K562 (cell line): ENCODE measurements around the gene ATP5F1D. TPM values are rescaled to one million over a fixed set of nuclear protein-coding genes. Genes with fewer than 3 reads are reported as not detected.

Experiments used
- ATAC-seq: fragments of 200-7000 bp; cut with Tn5 transposase; 3 replicates; pipeline ENCODE4 v1.9.1; 2020; ENCODE audit warnings: moderate library complexity
- BruUV-seq: library from RNA; stranded (reverse); fragments of 400-500 nt; replicated peaks from 2 replicates; lab custom pipeline; 2021; lab: Mats Ljungman, UMichigan
- CTCF ChIA-PET: fragments of 300-600 bp; formaldehyde crosslinking; extraction: SDS; loops from one replicate; lab custom pipeline; 2021; ENCODE audit warnings: low intra/inter-chr PET ratio; lab: Yijun Ruan, JAX
- POLR2A ChIA-PET: fragments of 300-600, 350-650 bp; sonication (Branson Sonifier 250); formaldehyde crosslinking; extraction: SDS; loops from one replicate; lab custom pipeline; 2021; ENCODE audit warnings: antibody characterized with exemption, inconsistent platforms; lab: Yijun Ruan, JAX
- DNase-seq, 4 experiments: peaks; one replicate each; pipeline versions ENCODE4 v3.0.0 to v3.0.0-alpha.2; 2011 to 2018; ENCODE audit warnings: low spot score in 3 of 4, mixed read lengths in 3 of 4; ENCODE audit errors: extremely low read depth in 1 of 4
- FAIRE-seq: peaks from 2 replicates; lab custom pipeline; 2011; peaks lifted over from hg19 to GRCh38; lab: Jason Lieb, UNC
- H2AFZ ChIP-seq: 2 replicates; pipeline ENCODE4 v1.6.0; 2011; ENCODE audit warnings: low read depth, low read length, control low read depth, inconsistent platforms
- H3K27ac ChIP-seq: fragments of 200-600 bp; 3 replicates; pipeline ENCODE4 v1.8.0; 2011; ENCODE audit warnings: low read depth, mild to moderate bottlenecking, control low read depth, inconsistent platforms, low read length, moderate library complexity, mixed read lengths; ENCODE audit errors: extremely low read depth
- H3K27me3 ChIP-seq, 2 experiments: fragments of 300-600 bp in 1 of 2; 2 replicates in 1 of 2; 3 replicates in 1 of 2; pipeline versions ENCODE4 v1.6.0 to v1.8.0; 2011; ENCODE audit warnings: inconsistent platforms in 2 of 2, low read length in 2 of 2, mild to moderate bottlenecking in 1 of 2, mixed read lengths in 1 of 2, moderate library complexity in 1 of 2; ENCODE audit not compliant: control insufficient read depth in 2 of 2, insufficient read depth in 2 of 2
- H3K36me3 ChIP-seq: fragments of 300-600 bp; 3 replicates; pipeline ENCODE4 v1.8.0; 2011; ENCODE audit warnings: mild to moderate bottlenecking, low read length, inconsistent platforms; ENCODE audit not compliant: control insufficient read depth, insufficient read depth
- H3K4me1 ChIP-seq, 2 experiments: fragments of 200-600 bp in 1 of 2; replicated peaks in 1 of 2; 2 replicates in 1 of 2; 3 replicates in 1 of 2; pipeline versions ENCODE4 v1.5.1 to v1.8.0; 2011; ENCODE audit warnings: inconsistent platforms in 2 of 2, low read length in 2 of 2, mild to moderate bottlenecking in 1 of 2, mixed read lengths in 1 of 2, moderate library complexity in 1 of 2; ENCODE audit not compliant: control insufficient read depth in 2 of 2, insufficient read depth in 2 of 2
- H3K4me2 ChIP-seq: 2 replicates; pipeline ENCODE4 v1.6.1; 2011; ENCODE audit warnings: low read length, control low read depth, inconsistent platforms, mixed read lengths; ENCODE audit not compliant: insufficient read depth
- H3K4me3 ChIP-seq: fragments of 200-600 bp; sonication (generic), shearing (Covaris generic); 2 replicates; pipeline ENCODE4 v1.5.1; 2016; ENCODE audit warnings: control low read depth, inconsistent platforms
- H3K79me2 ChIP-seq: fragments of 200-600 bp; 3 replicates; pipeline ENCODE4 v1.8.0; 2011; ENCODE audit warnings: low read length, inconsistent platforms; ENCODE audit not compliant: control insufficient read depth, insufficient read depth
- H3K9ac ChIP-seq, 2 experiments: 2 replicates each; pipeline versions ENCODE4 v1.6.0 to v1.6.1; 2011; ENCODE audit warnings: low read depth in 2 of 2, low read length in 2 of 2, control low read depth in 1 of 2, inconsistent platforms in 1 of 2, mild to moderate bottlenecking in 1 of 2, mixed read lengths in 1 of 2; ENCODE audit not compliant: insufficient read depth in 1 of 2
- H3K9me1 ChIP-seq: one replicate; pipeline ENCODE4 v1.6.0; 2011; ENCODE audit warnings: inconsistent platforms, mild to moderate bottlenecking, low read length, moderate library complexity; ENCODE audit not compliant: control insufficient read depth, insufficient read depth
- H3K9me3 ChIP-seq: replicated peaks from 2 replicates; pipeline ENCODE4 v1.5.1; 2011; ENCODE audit warnings: low read depth, low read length, inconsistent platforms; ENCODE audit not compliant: control insufficient read depth, insufficient read depth
- H4K20me1 ChIP-seq: replicated peaks from 2 replicates; pipeline ENCODE4 v1.6.1; 2011; ENCODE audit warnings: low read length, inconsistent platforms, mixed read lengths; ENCODE audit not compliant: control insufficient read depth, insufficient read depth
- ADNP ChIP-seq: fragments of 200-800 bp; sonication (Bioruptor generic); IDR thresholded peaks from 2 replicates; pipeline ENCODE4 v1.6.1; 2016; ENCODE audit warnings: missing genetic modification characterization, missing compliant biosample characterization
- ATF4 ChIP-seq: fragments of 450-650 bp; formaldehyde crosslinking; IDR thresholded peaks from 2 replicates; pipeline ENCODE4 v1.4.0; 2022; ENCODE audit warnings: mild to moderate bottlenecking, moderate library complexity
- PKNOX1 ChIP-seq: fragments of 450-650 bp; IDR thresholded peaks from 2 replicates; pipeline ENCODE4 v1.6.1; 2016
- PPARD ChIP-seq: fragments of 250-450 bp; sonication (Bioruptor Pico); IDR thresholded peaks from 2 replicates; pipeline ENCODE4 v1.8.0; 2022; ENCODE audit warnings: inconsistent platforms, mild to moderate bottlenecking, moderate library complexity
- RBM17 ChIP-seq: fragments of 200-400 bp; formaldehyde crosslinking; IDR thresholded peaks from 2 replicates; pipeline ENCODE4 v1.6.1; 2017; ENCODE audit warnings: low read depth, mild to moderate bottlenecking, low read length, borderline replicate concordance
- SAFB ChIP-seq: fragments of 200-400 bp; formaldehyde crosslinking; IDR thresholded peaks from 2 replicates; pipeline ENCODE4 v1.6.1; 2017; ENCODE audit warnings: low read depth, low read length, borderline replicate concordance
- SIN3A ChIP-seq, 2 experiments: fragments of 150-350 bp in 1 of 2; IDR thresholded peaks; 2 replicates each; pipeline ENCODE4 v1.6.1; 2011 to 2016; ENCODE audit warnings: borderline replicate concordance in 2 of 2, low read depth in 2 of 2, low read length in 2 of 2, mild to moderate bottlenecking in 2 of 2, moderate library complexity in 2 of 2; ENCODE audit not compliant: control insufficient read depth in 1 of 2
- STAT6 ChIP-seq: sonication (generic); formaldehyde crosslinking; IDR thresholded peaks from 2 replicates; pipeline ENCODE4 v1.8.1; 2023; ENCODE audit warnings: mild to moderate bottlenecking, missing genetic modification reagents
- SUPT5H ChIP-seq: fragments of 450-650 bp; IDR thresholded peaks from 2 replicates; pipeline ENCODE4 v1.6.1; 2016
- ZBTB33 ChIP-seq: sonication (generic); formaldehyde crosslinking; IDR thresholded peaks from 2 replicates; pipeline ENCODE4 v1.8.1; 2023; ENCODE audit warnings: mild to moderate bottlenecking, missing genetic modification reagents
- ZNF212 ChIP-seq: fragments of 450-650 bp; formaldehyde crosslinking; IDR thresholded peaks from 2 replicates; pipeline ENCODE4 v1.4.0; 2020; ENCODE audit warnings: mild to moderate bottlenecking
- ZNF384 ChIP-seq: IDR thresholded peaks from 2 replicates; pipeline ENCODE4 v1.6.1; 2012; ENCODE audit warnings: low read depth, low read length, improper control_type of control experiment
- ZNF695 ChIP-seq: fragments of 450-650 bp; formaldehyde crosslinking; IDR thresholded peaks from 2 replicates; pipeline ENCODE4 v1.4.0; 2020; ENCODE audit warnings: mild to moderate bottlenecking, moderate library complexity
- WGBS: fragments of 100-300 bp; shearing (Covaris generic); methylation state at CpG from one replicate; pipeline ENCODE4 v1.1.6; 2016; ENCODE audit warnings: low coverage, mixed read lengths; ENCODE audit not compliant: insufficient coverage; ENCODE audit errors: missing lambda C conversion rate; 5-methylcytosine and 5-hydroxymethylcytosine counted together
- in situ Hi-C: fragments of 300-500 bp; cut with MboI; formaldehyde crosslinking; loops from 4 replicates; pipeline ENCODE4 v1.15.0; 2018; ENCODE audit warnings: inconsistent platforms, mixed read lengths
- intact Hi-C: fragments of 100-400 bp; cut with micrococcal nuclease; formaldehyde crosslinking; loops from 2 replicates; pipeline ENCODE4 v1.14.2; 2022
- polyA plus RNA-seq, 8 experiments: library from polyadenylated mRNA; depleted of rRNA in 4 of 8; stranded (reverse) in 5 of 8; unstranded in 3 of 8; fragments of >200 nt; fragmentation: Nextera tagmentation in 2 of 8; fragmentation: Illumina TruSeq in 1 of 8; extraction: Ambion mirVana in 2 of 8; extraction: Trizol in 1 of 8; gene quantifications; 2 replicates each; pipeline versions ENCODE4 v1.2.1 to v1.2.3, GENCODE V29; 2011 to 2014; ENCODE audit warnings: inconsistent platforms in 1 of 8, missing spikeins in 1 of 8
- total RNA-seq, 7 experiments: library from RNA; depleted of rRNA in 6 of 7; stranded (reverse); fragments of >200 nt in 6 of 7; fragmentation: Illumina TruSeq in 2 of 7; extraction: Trizol in 2 of 7; gene quantifications; 2 replicates each; pipeline versions ENCODE4 v1.2.1 to v1.2.3, GENCODE V29; 2011 to 2021; ENCODE audit warnings: low replicate concordance in 1 of 7

The ATP5F1D gene
- total and polyA plus RNA-seq, 9 of the 15 experiments (the other 6 are each of a cell fraction or from before 2014, with no cell fraction given), result 3.9 to 409 (median 36.8) TPM

GRCh38 chr19:1226227-1226518 is 15.4 kb upstream of the ATP5F1D start (continued):
- TF ChIP-seq SIN3A (IDR thresholded peaks at IDR 0.05; ENCODE audit: borderline replicate concordance in 2 of 2, control insufficient read depth in 1 of 2, low read depth in 2 of 2, low read length in 2 of 2) (no peak), ATF4 (no peak), SAFB (no peak), RBM17 (no peak), ZNF695 (CRISPR knock-in tag) (no peak)

GRCh38 chr19:1226522-1227303 is 14.8 kb upstream of the ATP5F1D start:
- H3K27ac ChIP-seq, result no peak overlapping the region
- DNase-seq (no peak), FAIRE-seq (no peak), ATAC-seq (no peak)
- in situ Hi-C loops (loop anchor here (25.0 kb wide), 1 partner anchor 464 kb away; the partner anchor contains the start of gene MISP), intact Hi-C loops (no loop called here)
- H2AFZ ChIP-seq, result no peak overlapping the region
- 98% methylated on average over 31 of the region's 50 CpGs for WGBS
- ChIA-PET POLR2A (interaction anchor here (1.5 kb wide), 1 partner anchor 10 kb away, joined by 9 read pairs; no protein-coding TSS in a partner anchor), CTCF (no interaction called here)
- no peaks in the 10 kb centered on the region for H3K27me3 ChIP-seq
- H3K36me3 ChIP-seq, result peaks cover 65% of the 10 kb centered on the region; the same call in 2 of the 3 replicates
- H3K4me2 ChIP-seq, result no peak overlapping the region
- no TSS peak for BruUV-seq
- H3K4me3 ChIP-seq, result no peak overlapping the region
- no peak overlapping the region for H3K9ac ChIP-seq
- H3K79me2 ChIP-seq, result peaks cover 15% of the 10 kb centered on the region
- H3K9me1 ChIP-seq, result no peaks in the 10 kb centered on the region
- H4K20me1 ChIP-seq, result no peaks in the 10 kb centered on the region
- H3K4me1 ChIP-seq, result peaks cover 0 to 63% of the 10 kb centered on the region in 2 experiments; a peak in 2 of 5 replicates
- no peaks in the 10 kb centered on the region; the same call in 1 of the 2 replicates for H3K9me3 ChIP-seq
- TF ChIP-seq ZNF212 (CRISPR knock-in tag) (no peak), ADNP (no peak), ZNF384 (no peak), PPARD (CRISPR knock-in tag) (no peak), ZBTB33 (CRISPR knock-in tag) (peak; percentile 97), SUPT5H (0 out of 2 replicates have a peak, but pooled peaks have one; percentile 34), PKNOX1 (no peak), STAT6 (CRISPR knock-in tag) (no peak)
